A673 (cell line): Measurements from ENCODE around the gene DNAI2. TPM values are rescaled to one million over a fixed set of nuclear protein-coding genes. Genes with fewer than 3 reads are reported as not detected.

Experiments used
- BruUV-seq: library from RNA; stranded (reverse); fragments of 400-500 nt; replicated peaks from 2 replicates; lab custom pipeline; 2021; lab: Mats Ljungman, UMichigan
- CTCF ChIA-PET: fragments of 300-600 bp; sonication (Branson Sonifier 250); formaldehyde crosslinking; loops from one replicate; lab custom pipeline; 2022; ENCODE audit warnings: antibody characterized with exemption; lab: Charles Lee
- POLR2A ChIA-PET: fragments of 300-600 bp; sonication (Branson Sonifier 250); formaldehyde crosslinking; loops from one replicate; lab custom pipeline; 2022; ENCODE audit warnings: antibody characterized with exemption; ENCODE audit not compliant: low non-redundant PET; lab: Charles Lee
- DNase-seq: peaks from one replicate; pipeline ENCODE4 v3.0.0-alpha.2; 2015; ENCODE audit warnings: low spot score
- H3K27ac ChIP-seq: fragments of 200-600 bp; sonication (generic); 2 replicates; pipeline ENCODE4 v1.5.1; 2016; ENCODE audit warnings: mixed run types, low read depth, mild to moderate bottlenecking, mixed read lengths, antibody characterized with exemption, low read length; ENCODE audit not compliant: poor library complexity, severe bottlenecking
- H3K27me3 ChIP-seq: fragments of 200-600 bp; sonication (generic); replicated peaks from 2 replicates; pipeline ENCODE4 v1.6.1; 2017; ENCODE audit warnings: mixed run types, low read depth, mild to moderate bottlenecking, mixed read lengths, antibody characterized with exemption, low read length; ENCODE audit not compliant: insufficient read depth, poor library complexity
- H3K36me3 ChIP-seq: fragments of 200-600 bp; sonication (generic); 2 replicates; pipeline ENCODE4 v1.6.1; 2016; ENCODE audit warnings: mixed run types, mild to moderate bottlenecking, mixed read lengths, antibody characterized with exemption, low read length; ENCODE audit not compliant: insufficient read depth, poor library complexity, severe bottlenecking
- H3K4me1 ChIP-seq: fragments of 200-600 bp; sonication (generic); 2 replicates; pipeline ENCODE4 v1.6.1; 2017; ENCODE audit warnings: mixed run types, mild to moderate bottlenecking, mixed read lengths, antibody characterized with exemption, low read length; ENCODE audit not compliant: insufficient read depth, poor library complexity, severe bottlenecking
- H3K4me3 ChIP-seq: fragments of 200-600 bp; sonication (generic); 2 replicates; pipeline ENCODE4 v1.5.1; 2016; ENCODE audit warnings: low read depth, mixed run types, mild to moderate bottlenecking, mixed read lengths, low read length; ENCODE audit not compliant: poor library complexity, severe bottlenecking
- H3K9me3 ChIP-seq: fragments of 200-600 bp; sonication (generic); 2 replicates; pipeline ENCODE4 v1.6.1; 2016; ENCODE audit warnings: mixed run types, low read depth, mild to moderate bottlenecking, mixed read lengths, antibody characterized with exemption, low read length; ENCODE audit not compliant: poor library complexity, severe bottlenecking
- CTCF ChIP-seq: fragments of 300-800, 200-600 bp; sonication (generic); conservative IDR thresholded peaks from 2 replicates; pipeline ENCODE4 v1.5.1; 2017; ENCODE audit warnings: low read depth, mild to moderate bottlenecking, antibody characterized with exemption, low read length, moderate library complexity, mixed read lengths
- EZH2 ChIP-seq: fragments of 200-600 bp; sonication (generic); IDR thresholded peaks from 2 replicates; pipeline ENCODE4 v1.6.1; 2017; ENCODE audit warnings: borderline replicate concordance, low read depth, mild to moderate bottlenecking, mixed read lengths, antibody characterized with exemption, low read length; ENCODE audit not compliant: poor library complexity, severe bottlenecking
- intact Hi-C: fragments of 100-400 bp; cut with micrococcal nuclease; formaldehyde crosslinking; loops from one replicate; pipeline ENCODE4 v1.10.0; 2022; ENCODE audit not compliant: unreplicated experiment
- total RNA-seq: library from RNA; stranded (reverse); gene quantifications from 2 replicates; pipeline ENCODE4 v1.2.3, GENCODE V29; 2021

Gene DNAI2
- total RNA-seq, 1 experiment from 2014 or later: not detected

DNA sequence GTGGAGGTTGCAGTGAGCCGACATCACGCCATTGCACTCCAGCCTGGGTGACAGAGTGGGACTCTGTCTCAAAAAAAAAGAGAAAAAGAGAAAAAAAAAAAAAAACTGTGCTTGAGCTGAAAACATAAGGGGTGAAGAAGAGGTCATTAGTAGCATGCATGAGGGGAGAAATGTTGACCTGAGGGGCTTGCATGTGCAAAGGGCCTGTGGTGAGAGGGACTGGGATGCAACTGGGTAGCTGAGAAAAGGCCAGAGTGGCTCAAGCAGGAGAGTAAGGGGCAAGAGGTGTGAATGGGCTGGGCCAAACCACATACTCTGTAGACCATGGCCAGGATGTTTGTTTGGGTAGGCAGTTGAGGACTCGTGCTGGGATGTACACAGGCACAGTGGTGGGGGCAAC lies 55.3 kb downstream of the DNAI2 start:
- Histone ChIP-seq H3K9me3 (no peaks in the 10 kb centered on the region), H3K4me1 (peaks cover 9% of the 10 kb centered on the region), H3K36me3 (no peaks in the 10 kb centered on the region), H3K27ac (no peak overlapping the region), H3K4me3 (no peak overlapping the region), H3K27me3 (peaks cover 9% of the 10 kb centered on the region)
- POLR2A ChIA-PET: no interaction called here
- DNase-seq: no peak
- no peak for TF ChIP-seq CTCF
- no peak for TF ChIP-seq EZH2
- intact Hi-C loops: no loop called here
- BruUV-seq: no TSS peak
- CTCF ChIA-PET: no interaction called here

GRCh38 chr17:74330446-74330845 lies 56.4 kb downstream of the DNAI2 start:
- Histone ChIP-seq H3K36me3 (no peaks in the 10 kb centered on the region), H3K27me3 (peaks cover 5% of the 10 kb centered on the region), H3K27ac (no peak overlapping the region), H3K4me1 (peaks cover 9% of the 10 kb centered on the region), H3K4me3 (no peak overlapping the region), H3K9me3 (no peaks in the 10 kb centered on the region)
- no TSS peak for BruUV-seq
- no peak for DNase-seq
- intact Hi-C loops: no loop called here
- POLR2A ChIA-PET: no interaction called here
- TF ChIP-seq EZH2 (no peak), CTCF (no peak)
- CTCF ChIA-PET: interaction anchor here (1.1 kb wide), 1 partner anchor 38 kb away, joined by 3 read pairs; no protein-coding TSS in a partner anchor

GRCh38 chr17:74332017-74332650 lies 58.1 kb downstream of the DNAI2 start:
- CTCF ChIA-PET: no interaction called here
- intact Hi-C loops: no loop called here
- no peak overlapping the region for H3K4me3 ChIP-seq
- no peaks in the 10 kb centered on the region for H3K36me3 ChIP-seq
- POLR2A ChIA-PET: no interaction called here
- BruUV-seq: no TSS peak
- no peaks in the 10 kb centered on the region for H3K4me1 ChIP-seq
- no peak overlapping the region for H3K27ac ChIP-seq
- H3K9me3 ChIP-seq: no peaks in the 10 kb centered on the region
- H3K27me3 ChIP-seq: no peaks in the 10 kb centered on the region
- TF ChIP-seq CTCF: no peak
- no peak for TF ChIP-seq EZH2
- no peak for DNase-seq
